ENCODE measurements around the gene TRAF2. TPM values are rescaled to one million over a fixed set of nuclear protein-coding genes. Genes with fewer than 3 reads are reported as not detected.
A peak's percentile ranks its signal among the peaks of the same experiment; 100 is the strongest.

TRAF2 gene
- total and polyA plus RNA-seq, 2 of the 4 experiments (the other 2 are of a cell fraction): 6.6 to 12.0 TPM

DNA sequence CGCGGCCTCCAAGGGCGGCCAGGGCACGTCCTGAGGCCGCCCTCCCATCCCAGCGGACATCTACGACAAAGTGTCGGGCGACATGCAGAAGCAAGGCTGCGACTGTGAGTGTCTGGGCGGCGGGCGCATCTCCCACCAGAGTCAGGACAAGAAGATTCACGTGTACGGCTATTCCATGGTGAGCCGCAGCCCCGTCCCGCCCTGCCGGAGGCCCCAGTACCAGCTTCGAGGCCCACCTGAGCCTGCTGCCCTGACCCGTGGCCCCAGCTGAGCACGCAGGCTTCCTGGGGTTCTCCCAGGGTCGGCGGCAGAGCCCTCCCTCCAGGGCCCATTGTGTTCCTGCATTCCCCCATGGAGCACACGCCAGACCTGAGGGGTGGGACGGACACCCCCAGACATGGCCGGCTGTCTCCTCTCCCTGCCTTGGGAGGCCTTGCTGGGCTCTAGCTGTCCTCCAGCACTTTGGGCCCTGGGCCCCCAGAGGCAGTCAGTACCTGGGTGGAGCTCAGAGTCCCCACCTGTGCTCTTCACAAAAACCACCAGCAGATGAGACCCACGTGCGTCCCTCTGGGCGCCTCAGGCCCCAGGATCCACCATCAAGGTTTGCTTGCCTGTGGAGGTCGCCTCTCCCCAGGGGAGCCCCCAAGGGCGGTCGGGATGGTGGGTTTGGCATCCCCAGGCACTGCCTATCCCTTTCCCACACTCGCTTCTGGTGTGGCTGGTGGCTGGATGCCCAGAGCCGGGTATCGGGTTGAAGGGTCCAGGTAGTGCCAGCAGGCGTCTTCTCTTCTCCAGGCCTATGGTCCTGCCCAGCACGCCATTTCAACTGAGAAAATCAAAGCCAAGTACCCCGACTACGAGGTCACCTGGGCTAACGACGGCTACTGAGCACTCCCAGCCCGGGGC is 36.1 kb upstream of the TRAF2 start:
- intact Hi-C loops (cut with micrococcal nuclease): loop anchor here (2.0 kb wide), 1 partner anchor 95 kb away; the partner anchor contains the start of genes C8G and FBXW5
- Histone ChIP-seq H3K4me1 (ENCODE audit: control insufficient read depth, insufficient read depth, low read length) (peaks cover 9% of the 10 kb centered on the region), H2AK9ac (replicated peaks; ENCODE audit: low read depth, low read length, poor library complexity) (peak overlapping the region; percentile 100), H3K27me3 (ENCODE audit: control insufficient read depth, insufficient read depth, low read length) (peaks cover 18% of the 10 kb centered on the region), H3K18ac (ENCODE audit: low read depth, low read length) (no peak overlapping the region), H4K91ac (ENCODE audit: insufficient read depth, low read depth, low read length) (peak overlapping the region; percentile 41; the same call in 1 of the 2 replicates), H2AFZ (replicated peaks; ENCODE audit: low read length, poor library complexity) (peak overlapping the region; percentile 89), H3K79me1 (ENCODE audit: low read depth in 1 of 2, low read length in 2 of 2) (peaks cover 9 to 21% of the 10 kb centered on the region in 2 experiments; a peak in 2 of 4 replicates), H4K8ac (ENCODE audit: low read depth in 2 of 2, low read length in 2 of 2) (peak overlapping the region; percentile 78 to 90; a peak in 3 of 4 replicates), H3K14ac (replicated peaks; ENCODE audit: low read depth, low read length) (peak overlapping the region; percentile 95), H2BK15ac (ENCODE audit: low read depth, low read length) (no peak overlapping the region), H2BK5ac (ENCODE audit: low read depth, low read length, poor library complexity, severe bottlenecking) (peak overlapping the region; percentile 78), H3K4me3 (ENCODE audit: insufficient read depth, low read depth, low read length) (peak overlapping the region; percentile 76), H3K9me1 (ENCODE audit: insufficient read depth, low read length) (no peaks in the 10 kb centered on the region), H4K5ac (ENCODE audit: low read depth, low read length) (no peak overlapping the region), H3K27ac (ENCODE audit: insufficient read depth, low read length) (peak overlapping the region; percentile 81), H3K9me3 (ENCODE audit: control insufficient read depth, insufficient read depth, low read length) (peaks cover 6% of the 10 kb centered on the region; the same call in 1 of the 2 replicates), H4K20me1 (ENCODE audit: insufficient read depth, low read length) (peaks cover 20% of the 10 kb centered on the region), H2AK5ac (ENCODE audit: low read depth, low read length) (peak overlapping the region; percentile 99), H3K9ac (ENCODE audit: low read depth, low read length) (peak overlapping the region; percentile 90), H3K36me3 (ENCODE audit: control insufficient read depth, insufficient read depth, low read length) (peaks cover 14% of the 10 kb centered on the region; the same call in 1 of the 2 replicates), H2BK20ac (ENCODE audit: low read depth, low read length) (no peak overlapping the region), H3K4ac (ENCODE audit: low read depth, low read length) (peak overlapping the region; percentile 93), H3K23ac (ENCODE audit: low read depth, low read length) (peak overlapping the region; percentile 89), H3K4me2 (ENCODE audit: low read depth, low read length) (peak overlapping the region; percentile 90), H2BK120ac (ENCODE audit: low read depth, low read length) (no peak overlapping the region), H3K56ac (ENCODE audit: extremely low read depth, insufficient read depth, low read length) (peak overlapping the region; percentile 64; the same call in 1 of the 2 replicates)
- BruUV-seq (replicated peaks): TSS peak; percentile 44
- no peak for TF ChIP-seq SMC3 (IDR thresholded peaks at IDR 0.05; ENCODE audit: low read depth, low read length)
- TF ChIP-seq RFX5 (IDR thresholded peaks at IDR 0.05; ENCODE audit: low read depth, low read length): no peak
- TF ChIP-seq MXI1 (IDR thresholded peaks at IDR 0.05; ENCODE audit: borderline replicate concordance, low read depth, low read length): peak; percentile 50; the same call in 1 of the 2 replicates
- dilution Hi-C loops (cut with HindIII; ENCODE audit: low sequenced_read_pairs, unreplicated experiment): no loop called here
- DNase-seq: no peak
- ChIA-PET POLR2A (ENCODE audit: unreplicated experiment) (no interaction called here), CTCF (no interaction called here)
- no peak for ATAC-seq (ENCODE audit: low read depth)
- WGBS, 2 experiments (ENCODE audit: extremely low coverage in 2 of 2, insufficient read length in 1 of 2): 51% methylated on average over 20 of the region's 43 CpGs; no CpG with 5 or more reads in 1 of the 2 experiments
- in situ Hi-C loops (cut with MboI; ENCODE audit: low sequenced_read_pairs): no loop called here
